GM19023 (cell line): ENCODE results near the gene FGGY.
"Not testable (repeated sequence)": the region's sequence is repeated elsewhere in the genome, so short reads cannot be mapped to it uniquely, and the experiment has no call there.

Experiments used
- ATAC-seq: cut with Tn5 transposase; IDR thresholded peaks from one replicate; pipeline ENCODE4 v1.9.1; 2021; ENCODE audit warnings: mild to moderate bottlenecking, moderate library complexity; ENCODE audit not compliant: unreplicated experiment

Gene FGGY

DNA sequence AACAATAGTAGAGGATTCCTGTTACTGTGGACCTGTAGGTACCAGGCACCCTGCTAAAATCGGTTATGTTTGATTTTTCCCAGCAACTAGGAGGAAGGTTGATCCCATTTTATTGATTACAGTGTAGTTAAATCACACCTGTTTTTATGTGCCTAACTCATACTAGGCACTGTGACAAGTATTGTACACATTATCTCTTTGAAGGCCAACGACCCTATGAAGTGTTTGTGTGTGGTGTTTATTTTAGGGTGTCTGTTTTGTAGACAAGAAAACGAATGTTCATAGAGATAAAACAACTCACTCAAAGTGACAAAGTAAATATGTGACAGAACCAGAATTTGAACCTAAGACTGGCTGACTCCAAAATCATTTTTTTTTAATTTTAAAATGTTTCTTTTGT, 49.5 kb downstream of the FGGY start:
- no peak for ATAC-seq

DNA sequence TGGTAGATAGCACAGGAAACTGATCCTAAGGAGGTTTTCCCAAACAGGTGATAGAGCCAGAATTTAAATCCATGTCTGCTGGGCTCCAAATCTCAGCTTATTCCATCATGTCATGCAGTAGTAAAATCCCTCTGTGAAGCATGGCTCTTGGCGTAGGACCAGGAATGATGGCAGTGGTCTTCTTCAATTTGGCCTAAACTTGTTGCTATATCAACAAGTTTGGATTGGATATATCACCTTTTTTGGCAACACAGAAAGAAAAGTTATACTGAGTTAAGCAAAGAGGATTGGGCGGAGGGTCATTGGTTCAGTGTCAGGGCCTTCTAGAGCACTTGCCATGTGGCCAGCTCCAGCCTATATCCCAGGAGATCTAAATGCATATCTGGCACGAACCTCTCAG, 52.2 kb downstream of the FGGY start:
- ATAC-seq, result no peak

DNA sequence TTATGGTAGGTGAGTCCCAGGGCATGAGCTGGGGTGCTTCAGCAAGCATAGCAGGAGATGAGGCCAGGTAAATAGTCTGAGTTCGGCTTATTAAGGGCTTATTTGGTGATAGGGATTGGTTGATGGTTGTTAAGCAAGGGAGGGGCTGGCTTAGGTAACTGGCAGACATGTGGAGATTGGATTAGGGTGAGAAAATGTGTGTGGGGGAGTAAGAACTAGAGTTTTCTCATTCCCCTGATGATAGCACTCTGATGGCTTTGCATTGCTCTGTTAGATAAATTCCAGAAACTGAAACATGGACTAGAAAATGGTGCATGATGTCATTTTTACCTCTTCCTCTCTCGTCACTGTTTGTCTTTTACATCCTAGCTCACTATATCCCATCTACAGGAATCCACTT, 53.6 kb downstream of the FGGY start:
- ATAC-seq, result no peak

DNA sequence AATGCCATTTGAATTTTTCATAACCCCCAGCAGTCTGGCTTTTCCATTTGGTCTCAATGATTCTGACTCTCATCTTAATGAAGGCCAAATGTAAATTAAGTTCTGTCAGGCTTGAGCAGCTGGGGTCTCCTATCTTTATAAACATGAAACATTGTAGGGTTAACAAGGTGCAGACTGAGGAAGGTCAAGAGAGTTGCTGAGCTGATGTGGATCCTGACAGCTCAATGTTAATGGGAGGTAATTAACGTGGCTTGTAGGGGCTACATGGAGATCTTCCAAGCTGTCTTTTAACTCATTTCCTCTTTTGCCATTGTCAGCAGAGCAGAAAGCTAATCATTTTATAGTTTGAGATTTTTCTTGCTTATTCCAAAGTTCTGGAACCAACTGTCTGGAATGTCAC, 55.2 kb downstream of the FGGY start:
- ATAC-seq, result no peak

DNA sequence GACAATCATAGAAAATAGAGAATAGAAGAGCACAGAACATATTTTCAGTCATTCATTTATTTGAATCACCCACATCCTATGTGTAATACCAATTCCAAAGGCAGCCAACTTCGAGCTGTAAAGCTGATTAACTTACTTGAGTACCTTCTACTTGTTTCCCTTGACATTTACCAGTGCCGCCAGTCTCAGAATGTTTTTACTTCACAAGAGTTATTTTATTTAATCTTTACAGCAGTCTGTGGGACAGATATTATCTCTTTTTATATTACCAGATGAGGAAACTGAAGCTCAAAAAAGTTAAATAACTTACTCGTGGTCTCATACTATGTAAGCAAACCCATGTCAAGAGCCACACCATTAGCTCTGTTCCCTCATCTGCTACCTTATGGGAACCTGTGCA, 56.6 kb downstream of the FGGY start:
- no peak for ATAC-seq

DNA sequence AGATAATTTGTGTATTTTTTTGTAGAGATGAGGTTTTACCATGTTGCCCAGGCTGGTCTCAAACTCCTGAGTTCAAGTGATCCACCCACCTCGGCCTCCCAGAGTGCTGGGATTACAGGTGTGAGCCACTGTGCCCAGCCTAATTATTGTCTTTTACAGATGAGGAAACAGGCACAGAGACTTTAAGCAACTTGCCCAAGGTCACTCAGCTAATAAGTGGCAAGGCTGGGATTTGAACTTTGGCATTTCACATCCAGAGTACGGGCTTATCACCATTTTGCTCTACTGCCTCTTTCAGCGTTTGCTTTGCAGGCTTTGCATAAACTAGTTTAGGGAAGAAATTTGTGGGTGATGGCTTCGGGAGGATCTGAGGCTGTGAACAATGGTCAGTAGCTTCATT, 57.3 kb downstream of the FGGY start:
- ATAC-seq, result not testable (repeated sequence)

DNA sequence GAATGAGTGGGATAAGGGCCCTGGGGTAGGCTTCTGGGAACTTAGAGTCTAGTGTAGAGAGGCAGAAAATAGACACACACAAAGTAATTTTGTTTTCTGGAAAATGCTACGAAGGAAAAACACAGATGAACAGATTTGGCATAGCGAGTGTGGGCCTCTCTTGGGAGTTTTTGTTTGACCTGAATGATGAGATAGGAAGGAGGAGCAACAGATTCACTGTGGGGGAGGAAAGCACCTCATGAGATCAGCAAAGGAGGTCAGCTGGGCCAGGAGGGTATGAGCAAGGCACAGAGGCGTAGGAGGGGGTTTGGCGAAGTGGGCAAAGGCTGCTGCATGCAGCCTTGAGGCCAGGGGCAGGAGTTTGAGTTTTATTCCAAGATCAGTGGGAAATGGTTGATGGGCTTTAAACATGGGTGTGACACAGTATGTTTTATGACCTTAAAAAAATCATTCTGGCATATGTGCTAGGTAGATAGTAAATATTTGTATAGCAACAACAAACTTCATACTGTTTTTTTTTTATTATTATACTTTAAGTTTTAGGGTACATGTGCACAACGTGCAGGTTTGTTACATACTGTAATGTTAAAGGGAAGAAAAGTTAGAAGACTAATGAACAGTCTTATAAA, 57.9 kb downstream of the FGGY start:
- ATAC-seq, result peak; percentile 59

DNA sequence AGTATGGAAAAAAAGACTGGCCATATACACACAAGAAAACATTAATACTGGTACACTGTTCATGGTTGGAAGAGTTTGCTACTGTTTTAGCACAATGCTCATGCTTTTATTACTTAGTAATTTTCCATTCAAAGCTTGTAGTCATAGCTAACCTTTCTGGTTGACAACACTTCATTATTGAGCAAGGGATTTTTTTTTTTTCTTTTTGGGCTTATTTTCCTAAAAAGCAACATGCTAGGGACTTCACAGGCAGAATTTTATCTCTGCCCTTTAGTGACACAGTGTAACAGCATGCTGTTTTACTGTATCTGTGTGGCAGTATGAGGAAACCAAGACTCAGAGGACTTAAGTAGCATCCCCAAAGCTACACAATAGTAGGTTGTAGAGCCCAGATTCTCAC, 58.5 kb downstream of the FGGY start:
- peak; percentile 69 for ATAC-seq

DNA sequence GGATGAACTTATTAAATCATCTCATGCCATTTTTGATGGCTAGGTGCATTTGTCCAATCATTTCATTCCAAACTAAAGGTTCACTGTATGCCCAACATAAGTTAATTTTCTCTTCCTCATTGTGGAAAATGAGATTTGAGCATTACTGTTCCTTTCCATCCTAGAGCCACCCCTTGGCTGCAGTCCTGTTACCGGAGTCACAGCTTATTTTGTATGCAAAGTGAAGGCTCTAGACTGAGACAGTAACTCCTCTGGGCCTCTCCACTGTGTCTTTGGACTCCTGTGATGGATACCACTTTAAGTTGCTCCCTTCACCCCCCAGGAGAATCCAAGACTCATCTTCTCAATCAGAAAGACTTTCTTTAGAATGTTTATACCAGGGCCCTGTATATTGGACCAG, 59.7 kb downstream of the FGGY start:
- no peak for ATAC-seq

DNA sequence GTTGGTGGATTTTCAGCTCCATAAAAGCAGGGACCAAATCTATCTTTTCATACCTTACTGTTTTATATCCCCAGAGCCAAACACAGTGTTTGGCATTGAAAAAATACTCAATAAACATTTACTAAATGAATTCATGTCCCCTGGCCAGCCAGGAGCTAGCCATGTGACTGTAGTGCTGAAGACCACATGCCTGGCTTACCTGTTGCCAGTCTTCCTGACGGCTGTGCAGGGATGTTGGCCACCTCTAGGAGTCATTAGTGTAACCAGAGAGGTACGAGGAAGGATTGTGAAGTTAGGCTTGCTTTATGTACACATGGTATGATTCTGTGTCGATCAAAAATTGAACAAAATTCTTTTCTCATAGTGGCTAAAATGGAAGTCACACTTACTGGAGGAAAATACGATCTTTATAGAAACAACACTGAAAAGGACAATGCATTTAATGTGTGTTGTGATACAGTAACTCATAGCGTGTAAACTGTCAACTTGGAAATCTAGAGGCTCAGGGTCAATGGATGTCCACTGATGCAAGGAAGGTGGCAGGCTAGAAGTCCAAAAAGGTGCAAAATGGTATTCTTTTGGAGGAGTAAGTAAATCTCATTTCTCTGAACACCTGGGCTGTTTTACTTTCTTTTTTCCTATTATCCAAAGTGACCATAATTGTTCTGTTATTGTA, 60.9 kb downstream of the FGGY start:
- ATAC-seq, result no peak

DNA sequence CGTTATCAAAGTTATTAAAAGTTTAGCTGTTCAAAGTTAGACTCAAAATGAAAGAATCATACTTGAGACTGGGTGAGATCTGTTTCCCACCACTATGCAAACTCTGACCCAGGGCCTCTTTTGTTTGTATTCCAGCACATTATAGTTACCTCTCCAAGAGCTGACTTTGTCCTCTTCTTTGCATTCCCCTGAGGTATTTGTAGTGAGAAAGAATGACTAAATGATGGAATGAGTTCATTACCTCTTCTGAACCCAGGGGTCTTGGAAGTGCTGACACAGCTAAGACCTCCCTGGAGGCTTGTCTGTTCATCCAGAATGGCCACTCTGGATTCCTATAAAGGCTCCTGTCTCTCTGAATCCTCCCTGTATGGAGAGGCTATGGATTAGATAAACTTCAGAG, 62.4 kb downstream of the FGGY start:
- no peak for ATAC-seq

DNA sequence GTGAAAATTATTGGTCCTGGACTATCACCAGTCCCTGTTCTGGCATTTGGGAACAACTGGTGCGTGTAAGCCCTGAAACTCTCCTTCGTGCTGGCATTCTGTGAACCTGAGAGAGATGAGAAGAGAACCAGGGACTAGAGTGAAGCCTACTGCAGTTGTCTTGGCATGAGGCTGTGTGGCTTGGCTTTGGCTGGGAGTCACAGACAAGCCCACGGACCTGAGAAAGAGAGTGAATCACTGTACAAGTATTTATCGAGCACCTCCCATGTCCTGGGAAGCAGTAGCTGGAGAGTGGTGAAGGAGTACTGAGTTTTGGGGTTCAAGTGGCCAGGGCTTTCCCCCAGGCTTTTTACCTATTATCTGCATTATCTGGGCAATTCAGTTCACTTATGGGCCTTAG, 63.3 kb downstream of the FGGY start:
- no peak for ATAC-seq

DNA sequence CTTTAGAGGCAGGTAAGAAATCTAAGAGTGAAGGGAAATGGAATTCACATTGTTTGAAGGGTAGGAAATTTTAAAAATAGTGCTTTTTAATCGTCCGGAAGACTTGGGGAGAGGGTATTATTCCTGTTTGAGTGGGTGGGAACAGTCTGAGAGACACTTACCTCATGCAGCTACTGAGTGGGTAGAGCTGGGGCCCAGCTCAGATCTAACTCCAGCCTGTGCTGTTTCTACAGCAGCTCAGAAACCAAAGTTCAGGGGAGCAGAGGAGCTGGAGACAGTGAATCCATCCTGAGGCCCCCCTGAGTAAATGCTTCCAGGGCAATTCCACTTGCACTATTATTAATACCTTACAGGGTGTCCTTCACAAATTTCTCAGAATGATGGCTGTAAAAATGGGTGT, 63.8 kb downstream of the FGGY start:
- no peak for ATAC-seq

DNA sequence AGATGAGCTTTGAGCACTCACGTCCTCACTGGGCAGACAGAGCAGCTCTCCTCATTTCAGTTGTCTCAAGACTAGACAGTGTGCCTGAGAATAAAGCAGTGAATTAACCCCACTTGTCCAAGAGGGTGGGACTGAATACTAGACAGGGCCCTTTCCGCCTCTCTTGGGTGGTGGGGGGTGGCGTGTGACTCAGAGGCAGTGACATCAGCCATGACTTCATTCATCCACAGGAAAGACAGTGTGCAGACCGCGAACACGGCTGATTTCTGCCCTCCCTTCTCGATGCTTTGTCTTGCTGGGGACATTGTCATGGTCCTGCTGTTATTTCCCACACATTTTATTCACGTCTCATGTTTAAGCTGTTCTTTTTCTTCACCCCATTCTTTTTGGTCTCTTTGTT, 64.9 kb downstream of the FGGY start:
- ATAC-seq, result no peak

DNA sequence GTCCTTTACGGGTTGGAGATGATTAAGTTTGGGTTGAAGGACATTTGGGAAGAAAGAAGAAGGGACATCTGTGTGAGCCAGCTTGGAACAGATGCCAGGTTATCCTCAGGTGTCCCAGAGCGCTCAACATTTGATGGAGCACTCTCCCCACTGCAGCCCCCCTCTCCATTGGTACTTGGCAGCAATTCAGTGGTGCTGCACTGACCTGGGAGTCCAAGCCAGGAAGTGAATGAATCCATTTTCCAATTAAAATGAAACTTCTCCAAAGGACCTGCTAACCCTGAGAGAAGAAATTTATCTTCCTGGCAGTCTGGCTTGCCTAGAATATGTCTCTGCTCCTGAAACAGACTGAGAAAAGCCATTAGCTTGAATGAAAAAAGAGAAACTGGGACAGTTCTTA, 67.1 kb downstream of the FGGY start:
- ATAC-seq, result no peak

DNA sequence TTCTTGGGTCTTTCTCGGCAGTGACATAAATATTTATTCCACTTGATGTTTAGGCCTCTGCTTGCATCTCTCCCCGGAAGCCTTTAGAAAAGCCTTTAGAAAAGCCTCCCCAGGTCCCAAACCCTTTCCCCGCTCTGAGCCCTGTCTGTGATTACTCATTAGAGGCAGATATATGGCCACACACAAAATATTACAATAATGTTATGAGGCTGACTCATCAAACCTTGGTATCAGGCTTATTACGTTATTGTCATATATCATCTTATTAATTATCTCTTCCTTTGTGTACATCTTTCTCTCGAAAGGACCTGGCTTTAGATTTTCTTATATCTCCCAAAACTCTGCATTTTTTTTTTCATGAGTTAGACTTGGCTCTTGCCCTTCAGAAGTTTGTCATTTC, 69.5 kb downstream of the FGGY start:
- ATAC-seq, result no peak

DNA sequence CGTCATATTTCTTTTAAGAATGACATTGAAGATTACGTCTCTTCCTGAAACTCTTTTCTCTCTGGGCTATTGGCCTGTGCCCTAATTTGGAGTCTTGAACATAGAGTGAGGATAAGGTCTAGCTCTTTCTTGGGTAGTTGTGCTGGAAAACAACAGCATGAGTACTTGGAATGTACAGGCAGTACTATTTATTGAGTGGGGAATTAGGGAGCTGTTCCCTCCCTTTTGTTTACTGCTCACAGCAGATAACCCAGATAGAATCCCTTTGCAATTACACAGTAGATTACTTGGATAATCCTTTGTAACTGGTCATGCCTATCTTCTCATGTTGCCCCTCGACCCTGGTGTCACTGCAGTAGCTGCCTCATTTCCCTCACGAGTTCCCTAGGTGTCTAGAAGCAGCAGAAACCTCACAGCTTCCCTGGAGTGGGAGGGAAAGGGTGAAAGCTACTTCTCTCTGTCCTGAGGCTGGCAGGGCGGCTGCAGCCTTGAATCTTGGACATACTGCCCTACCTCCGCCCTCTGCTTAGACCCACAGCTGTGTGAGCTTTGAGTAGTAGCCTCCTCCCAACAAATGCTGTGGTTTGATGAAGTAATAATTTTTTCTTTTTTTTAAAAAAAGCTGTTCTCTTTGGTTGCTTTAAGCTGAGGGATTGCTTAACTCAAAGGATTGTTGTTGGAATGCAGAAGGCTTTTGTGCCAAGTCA, 70.6 kb downstream of the FGGY start:
- no peak for ATAC-seq

DNA sequence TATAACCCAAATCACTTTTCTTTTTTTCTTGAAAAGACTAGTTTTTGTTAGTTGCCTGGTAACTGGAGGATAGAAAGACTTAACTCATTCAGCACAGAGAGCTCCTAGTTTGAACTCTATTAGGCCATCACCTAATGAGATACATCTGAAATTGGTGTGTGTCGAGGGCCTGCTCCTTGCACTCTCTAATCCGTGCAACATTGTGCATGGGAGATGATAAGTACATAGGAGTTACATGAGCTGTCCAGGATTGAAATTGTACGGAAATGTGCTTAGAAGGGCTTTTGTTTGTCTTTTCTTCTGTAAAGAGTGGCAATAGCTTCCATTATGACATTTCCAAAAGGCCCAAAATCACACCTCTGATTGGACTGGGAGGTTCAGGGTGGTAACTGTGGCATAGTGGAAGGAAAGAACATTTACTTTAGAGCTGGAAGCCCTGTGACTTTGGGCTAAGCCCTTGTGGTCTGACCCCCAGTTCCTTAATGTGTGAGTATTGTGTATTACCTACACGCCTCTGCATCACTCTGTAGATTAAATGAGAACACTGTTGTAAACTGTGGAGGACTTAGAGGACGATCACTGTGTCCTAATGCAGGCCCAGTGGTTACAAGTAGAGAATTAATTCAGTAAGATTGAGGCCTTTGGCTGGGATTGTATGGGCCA, 71.2 kb downstream of the FGGY start:
- no peak for ATAC-seq

DNA sequence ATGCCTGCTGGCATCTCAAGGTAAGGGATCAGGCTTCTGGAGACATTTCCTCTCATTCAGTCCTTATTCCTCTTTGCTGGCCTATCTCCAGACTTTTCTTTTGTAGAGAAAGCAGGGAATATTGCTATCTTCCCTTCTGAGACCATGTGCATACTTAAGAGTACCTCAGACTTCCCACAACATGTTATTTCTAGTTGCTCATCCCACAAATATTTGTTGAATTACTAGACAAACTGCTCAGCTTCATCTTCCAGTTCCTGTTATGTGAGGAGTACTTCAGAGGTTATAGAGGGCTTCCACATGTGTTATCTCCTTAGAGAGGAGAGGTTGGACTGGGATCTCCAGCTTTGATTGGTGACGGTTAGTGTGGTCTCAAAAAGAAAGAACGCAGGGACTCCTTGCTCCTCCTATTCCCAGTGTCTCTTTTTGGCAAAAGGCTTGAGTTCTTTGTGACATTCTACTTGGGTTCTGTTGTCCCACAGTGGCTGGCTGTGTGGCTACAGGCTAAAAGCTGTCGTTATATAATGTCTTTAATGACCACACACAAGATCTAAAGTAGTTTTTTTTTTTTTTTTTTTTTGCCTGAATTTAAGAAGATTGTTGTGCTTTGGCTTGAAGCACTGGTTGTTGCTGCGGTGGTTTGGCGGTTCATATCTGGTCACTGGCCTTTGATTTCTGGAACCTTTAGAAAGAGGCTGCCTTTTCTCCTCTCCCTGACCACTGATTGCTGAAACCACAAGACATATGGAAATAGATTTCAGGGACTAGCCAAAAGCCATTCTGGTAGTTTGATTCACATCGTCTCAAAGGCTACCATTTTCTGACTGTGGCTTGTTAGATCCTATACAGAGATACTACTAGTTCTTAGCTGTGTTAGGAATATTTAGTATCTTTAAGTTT, 78.7 kb downstream of the FGGY start:
- ATAC-seq, result no peak

DNA sequence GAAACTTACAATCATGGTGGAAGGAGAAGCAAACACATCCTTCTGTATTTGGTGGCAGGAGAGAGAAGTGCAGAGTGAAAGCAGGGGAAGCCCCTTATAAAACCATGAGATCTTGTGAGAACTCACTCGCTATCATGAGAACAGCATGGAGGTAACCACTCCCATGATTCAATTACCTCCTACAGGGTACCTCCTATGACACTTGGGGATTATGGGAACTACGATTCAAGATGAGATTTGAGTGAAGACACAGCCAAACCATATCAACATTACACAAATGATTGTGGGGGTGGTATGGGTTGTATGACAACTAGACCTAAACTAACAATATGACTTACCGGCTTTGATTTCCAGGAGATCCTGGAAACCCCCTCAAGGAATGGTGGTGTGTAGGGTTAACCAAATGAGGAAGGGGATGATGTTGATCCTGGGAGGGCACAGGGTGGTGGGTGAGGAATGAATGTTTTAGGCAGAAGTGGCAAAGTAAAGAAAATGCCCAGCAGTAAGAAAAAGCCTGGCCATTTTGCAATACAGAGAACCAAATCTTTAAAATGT, 80.5 kb downstream of the FGGY start:
- ATAC-seq, result no peak
